Small intestine (tissue), 7 donors: ENCODE results near the gene BCAP31. TPM values are rescaled to one million over a fixed set of nuclear protein-coding genes. Genes with fewer than 3 reads are reported as not detected.
"Not testable (repeated sequence)": the region's sequence is repeated elsewhere in the genome, so short reads cannot be mapped to it uniquely, and the experiment has no call there.

ENCODE experiments used
- DNase-seq, 2 donors: peaks; one replicate each; pipeline versions ENCODE4 v3.0.0 to v3.0.0-alpha.2; 2013
- FAIRE-seq: peaks from 2 replicates; lab custom pipeline; 2012; peaks lifted over from hg19 to GRCh38; lab: Jason Lieb, UNC
- H3K27ac ChIP-seq, 3 donors: one replicate each; pipeline ENCODE4 v1.5.1; 2013; ENCODE audit warnings: low read length in 2 of 3, mild to moderate bottlenecking in 2 of 3, control low read depth in 1 of 3, inconsistent platforms in 1 of 3, low read depth in 1 of 3, moderate library complexity in 1 of 3
- H3K27me3 ChIP-seq, 3 donors: one replicate each; pipeline ENCODE4 v1.6.1; 2013; ENCODE audit warnings: low read length in 3 of 3, inconsistent platforms in 1 of 3; ENCODE audit not compliant: control insufficient read depth in 3 of 3, insufficient read depth in 3 of 3
- H3K36me3 ChIP-seq, 3 donors: one replicate each; pipeline ENCODE4 v1.6.1; 2013; ENCODE audit warnings: low read length in 3 of 3, inconsistent platforms in 1 of 3, low read depth in 1 of 3, mild to moderate bottlenecking in 1 of 3, moderate library complexity in 1 of 3; ENCODE audit not compliant: control insufficient read depth in 3 of 3, insufficient read depth in 2 of 3
- H3K4me1 ChIP-seq, 3 donors: one replicate each; pipeline ENCODE4 v1.6.1; 2013; ENCODE audit warnings: low read length in 2 of 3, inconsistent platforms in 1 of 3, low read depth in 1 of 3, mild to moderate bottlenecking in 1 of 3, moderate library complexity in 1 of 3; ENCODE audit not compliant: control insufficient read depth in 3 of 3, insufficient read depth in 2 of 3
- H3K4me3 ChIP-seq, 3 donors: one replicate each; pipeline ENCODE4 v1.5.1; 2013; ENCODE audit warnings: low read length in 3 of 3, control low read depth in 1 of 3, inconsistent platforms in 1 of 3, low read depth in 1 of 3, mild to moderate bottlenecking in 1 of 3, moderate library complexity in 1 of 3
- H3K9me3 ChIP-seq, 2 donors: one replicate each; pipeline ENCODE4 v1.6.1; 2013; ENCODE audit warnings: low read depth in 1 of 2, low read length in 1 of 2; ENCODE audit not compliant: control insufficient read depth in 2 of 2, insufficient read depth in 1 of 2
- WGBS, 3 donors: extraction: QIAGEN DNeasy Blood & Tissue Kit; methylation state at CpG; one replicate each; pipeline ENCODE4 v1.1.7; 2013; 5-methylcytosine and 5-hydroxymethylcytosine counted together
- polyA plus RNA-seq, 4 donors: library from polyadenylated mRNA; stranded (reverse) in 3 of 4; unstranded in 1 of 4; fragments of 200-250 nt in 3 of 4; fragments of 120-200 nt in 1 of 4; gene quantifications; one replicate each; pipeline versions ENCODE4 v1.2.1 to v1.2.3, GENCODE V29; 2013
- donor health status: healthy with polysubstance abuse.
- donor health status: control.
- donor health status: control.
- donor health status: Bipolar disorder and iron deficiency.
- donor health status: healthy.

Gene BCAP31
- polyA plus RNA-seq, 4 donors, result 68.4 to 243 (median 152) TPM

DNA sequence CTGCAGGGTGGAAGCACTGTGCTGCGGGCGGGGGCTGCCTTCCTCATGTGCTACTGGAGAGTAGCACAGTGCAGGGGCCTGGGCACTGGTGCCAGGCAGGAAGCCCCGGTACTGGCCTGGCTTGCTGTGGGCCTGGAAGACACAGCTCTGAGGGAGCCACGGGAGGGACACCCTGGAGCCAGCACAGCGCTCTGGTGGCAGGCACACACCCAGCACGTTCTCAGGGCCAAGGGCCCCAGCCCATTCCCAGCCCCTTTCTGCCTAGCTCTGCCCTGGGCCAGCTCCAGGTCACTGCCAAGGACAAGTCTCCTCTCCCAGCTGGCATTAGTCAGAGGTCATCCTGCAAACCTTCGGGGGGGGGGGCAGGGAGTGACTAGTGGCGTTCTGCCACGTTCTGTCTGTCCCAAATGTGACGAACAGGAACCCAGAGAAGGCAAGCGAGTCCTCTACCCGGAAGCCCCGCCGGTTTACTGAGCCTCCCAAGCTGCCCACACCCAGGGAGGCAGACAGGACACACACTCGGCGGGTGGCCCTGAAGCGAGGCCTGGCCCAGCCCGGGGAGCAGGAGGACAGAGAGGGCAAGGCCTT, 24.3 kb downstream of the BCAP31 start:
- DNase-seq, result peak in 1 of 2 donors; percentile 74
- Histone ChIP-seq H3K36me3 (peaks cover 0 to 91% (median 6%) of the 10 kb centered on the region in 3 donors), H3K27ac (peak overlapping the region; percentile 80 to 94 (median 93)), H3K4me1 (peaks cover 0 to 39% (median 0%) of the 10 kb centered on the region in 3 donors)
- FAIRE-seq, H3K4me3 ChIP-seq, H3K9me3 ChIP-seq, H3K27me3 ChIP-seq: not testable (repeated sequence)
- 31 to 67% (median 56%) methylated on average over 5 to 18 of the region's 18 CpGs for WGBS, 3 donors

DNA sequence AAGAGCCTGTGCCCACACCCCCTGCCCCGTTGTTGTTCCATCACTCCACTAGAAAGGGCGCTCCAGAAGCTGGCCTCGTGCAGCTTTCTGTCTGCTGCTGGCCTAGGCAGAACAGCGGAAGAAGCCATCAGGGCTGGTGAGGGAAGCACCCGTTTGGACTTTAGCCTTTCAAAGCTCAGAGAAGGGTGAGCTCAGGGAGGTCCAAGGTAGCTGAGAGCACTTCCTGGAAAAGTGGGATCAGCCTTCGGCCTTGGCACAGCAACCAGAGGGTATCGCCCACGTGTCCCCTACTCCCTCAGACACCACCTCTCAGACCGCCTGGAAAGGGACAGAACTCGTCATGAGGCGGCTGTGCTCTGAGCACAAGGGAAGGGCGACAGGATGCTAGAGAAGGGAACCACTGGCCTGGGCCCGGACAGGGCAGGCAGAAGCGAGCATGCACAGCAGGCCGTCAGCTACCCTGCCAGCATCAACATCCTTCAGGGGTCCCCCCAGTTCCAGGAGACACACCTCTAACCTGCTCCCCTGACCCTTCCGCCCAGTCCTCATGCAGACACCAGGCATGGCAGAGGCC, 24.9 kb downstream of the BCAP31 start:
- H3K4me3 ChIP-seq, H3K9me3 ChIP-seq, H3K27me3 ChIP-seq: not testable (repeated sequence)
- Histone ChIP-seq H3K27ac (peak overlapping the region; percentile 80 to 94 (median 93)), H3K4me1 (peaks cover 0 to 39% (median 0%) of the 10 kb centered on the region in 3 donors), H3K36me3 (peaks cover 0 to 90% (median 6%) of the 10 kb centered on the region in 3 donors)
- 29 to 63% (median 62%) methylated on average over 8 to 16 of the region's 16 CpGs for WGBS, 3 donors
- DNase-seq, result peak; percentile 85 to 94
- FAIRE-seq, result peak; percentile 55

DNA sequence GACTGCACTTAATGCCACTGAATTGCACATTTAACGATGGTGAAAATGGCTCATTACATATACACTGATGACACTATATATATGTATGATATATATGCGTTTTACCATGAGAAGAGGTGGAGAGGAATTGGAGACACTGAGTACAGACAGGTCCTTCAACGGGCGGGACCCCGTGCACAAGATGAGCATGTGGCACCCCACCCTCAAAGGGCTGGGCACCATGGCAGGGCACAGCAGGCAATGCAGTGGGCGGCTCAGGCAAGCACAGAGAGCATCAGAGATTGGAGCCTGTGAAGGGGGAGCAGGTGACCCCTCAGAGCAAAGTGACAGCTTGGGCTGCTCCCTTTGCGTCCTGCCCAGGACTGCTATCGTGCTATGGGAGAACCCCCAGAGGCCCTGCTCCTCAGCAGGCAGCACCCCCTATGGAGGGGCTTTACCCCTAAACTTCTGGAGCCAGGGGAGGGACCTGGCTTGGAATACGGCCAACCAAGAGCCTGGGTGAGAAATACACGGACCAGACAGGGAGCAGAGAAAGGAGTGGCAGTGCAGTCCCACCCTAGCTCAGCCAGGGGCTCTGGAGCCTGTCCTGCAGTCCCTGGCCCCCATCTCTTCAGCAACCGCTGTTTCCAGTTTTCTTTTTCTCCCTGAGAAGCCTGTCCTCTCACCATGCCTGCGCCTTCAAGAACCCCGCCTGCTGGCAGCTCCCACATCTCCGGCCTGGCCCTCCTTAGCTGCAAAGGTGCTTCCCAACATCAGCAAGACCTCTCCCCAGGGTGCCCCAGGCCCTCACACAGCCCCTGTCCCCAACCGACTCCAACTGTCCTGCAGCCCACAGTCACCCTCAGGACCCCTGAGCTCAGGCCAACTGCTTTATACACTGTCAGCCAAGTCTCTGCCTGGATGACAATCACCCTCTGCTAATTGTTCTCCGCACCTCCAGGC, 26.0 kb downstream of the BCAP31 start:
- Histone ChIP-seq H3K4me3 (no peak overlapping the region), H3K4me1 (peaks cover 0 to 35% (median 0%) of the 10 kb centered on the region in 3 donors), H3K27ac (peak overlapping the region; percentile 69 to 94 (median 77)), H3K27me3 (no peaks in the 10 kb centered on the region), H3K36me3 (peaks cover 0 to 90% (median 0%) of the 10 kb centered on the region in 3 donors), H3K9me3 (no peaks in the 10 kb centered on the region)
- FAIRE-seq, result no peak
- no peak for DNase-seq
- 81 to 89% (median 85%) methylated on average over 12 to 14 of the region's 16 CpGs for WGBS, 3 donors

DNA sequence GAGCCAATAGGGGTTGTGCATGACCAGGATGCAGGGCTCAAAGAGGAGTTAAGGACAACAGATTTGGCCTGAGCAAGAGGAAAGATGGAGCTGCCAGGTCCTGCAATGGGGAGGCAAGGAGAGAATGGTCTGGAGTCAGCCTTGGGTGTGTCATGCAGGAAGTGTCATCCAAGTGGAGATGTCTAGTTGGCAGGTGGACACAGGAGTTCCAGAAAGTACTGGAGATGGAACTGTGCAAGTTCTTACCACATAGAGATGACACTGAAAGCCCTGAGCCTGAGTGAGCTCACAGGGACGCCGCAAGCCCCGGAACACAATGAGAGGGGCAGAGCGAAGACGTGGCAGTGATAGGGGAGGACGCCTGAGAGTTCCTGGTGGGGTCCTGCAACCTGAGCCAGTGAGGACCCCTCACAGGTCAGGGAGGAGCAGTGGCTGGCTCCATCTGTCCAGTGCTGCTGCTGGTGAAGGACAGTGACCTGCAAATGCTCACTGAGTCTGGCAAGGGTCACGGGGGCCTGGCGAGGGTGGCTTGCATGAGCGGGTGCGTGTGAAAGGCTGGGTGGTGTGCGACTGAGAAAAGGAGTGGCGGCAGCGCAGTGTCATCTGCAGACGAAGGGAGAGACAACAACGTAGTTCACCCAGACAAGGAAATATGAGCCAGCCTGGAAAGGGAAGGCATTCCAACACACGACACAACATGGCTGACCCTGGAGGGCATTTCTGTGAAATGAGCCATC, 27.0 kb downstream of the BCAP31 start:
- not testable (repeated sequence) for DNase-seq, H3K9me3 ChIP-seq, H3K4me3 ChIP-seq, FAIRE-seq, H3K27ac ChIP-seq, H3K27me3 ChIP-seq
- H3K4me1 ChIP-seq, result peaks cover 0 to 29% (median 0%) of the 10 kb centered on the region in 3 donors
- H3K36me3 ChIP-seq, result peaks cover 0 to 90% (median 0%) of the 10 kb centered on the region in 3 donors
- 89 to 95% (median 94%) methylated on average over 16 of the region's 16 CpGs for WGBS, 3 donors

DNA sequence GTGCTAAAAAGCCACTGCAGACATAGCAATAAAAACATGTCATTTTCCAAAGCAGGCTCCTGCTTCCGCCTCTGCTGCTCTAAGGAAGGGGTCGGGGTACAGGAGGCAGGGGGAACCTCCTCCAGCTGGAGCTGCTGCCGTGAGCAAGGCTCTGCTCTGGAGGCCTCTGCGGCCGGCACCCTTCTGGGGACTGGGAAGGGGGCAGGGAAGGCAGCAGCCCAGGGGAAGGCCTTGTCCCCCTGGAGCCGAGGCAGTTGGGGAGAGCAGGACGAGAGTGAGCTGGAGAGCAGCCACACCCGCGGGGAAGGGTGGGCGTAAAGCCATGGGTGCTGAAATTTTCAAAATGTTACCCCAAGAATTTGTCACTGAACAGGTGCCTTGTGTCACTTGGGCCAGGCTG, 27.6 kb downstream of the BCAP31 start:
- not testable (repeated sequence) for FAIRE-seq
- 82 to 96% (median 86%) methylated on average over 9 to 10 of the region's 10 CpGs for WGBS, 3 donors

DNA sequence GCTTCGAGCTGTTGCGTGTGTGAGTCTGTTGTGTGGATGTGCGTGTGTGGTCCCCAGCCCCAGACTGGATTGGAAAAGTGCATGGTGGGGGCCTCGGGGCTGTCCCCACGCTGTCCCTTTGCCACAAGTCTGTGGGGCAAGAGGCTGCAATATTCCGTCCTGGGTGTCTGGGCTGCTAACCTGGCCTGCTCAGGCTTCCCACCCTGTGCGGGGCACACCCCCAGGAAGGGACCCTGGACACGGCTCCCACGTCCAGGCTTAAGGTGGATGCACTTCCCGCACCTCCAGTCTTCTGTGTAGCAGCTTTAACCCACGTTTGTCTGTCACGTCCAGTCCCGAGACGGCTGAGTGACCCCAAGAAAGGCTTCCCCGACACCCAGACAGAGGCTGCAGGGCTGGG, 28.1 kb downstream of the BCAP31 start:
- DNase-seq (no peak), FAIRE-seq (no peak)
- Histone ChIP-seq H3K9me3 (no peaks in the 10 kb centered on the region), H3K36me3 (peaks cover 0 to 88% (median 0%) of the 10 kb centered on the region in 3 donors), H3K4me1 (peaks cover 0 to 28% (median 0%) of the 10 kb centered on the region in 3 donors), H3K4me3 (no peak overlapping the region), H3K27me3 (no peaks in the 10 kb centered on the region), H3K27ac (no peak overlapping the region)
- WGBS, 3 donors, result 82 to 91% (median 89%) methylated on average over 12 to 15 of the region's 15 CpGs

More for the DNA sequence above, 27.6 kb downstream of the BCAP31 start:
- Histone ChIP-seq H3K36me3 (peaks cover 0 to 88% (median 0%) of the 10 kb centered on the region in 3 donors), H3K4me1 (peaks cover 0 to 31% (median 0%) of the 10 kb centered on the region in 3 donors)
- not testable (repeated sequence) for H3K9me3 ChIP-seq, DNase-seq, H3K27ac ChIP-seq, H3K4me3 ChIP-seq, H3K27me3 ChIP-seq

DNA sequence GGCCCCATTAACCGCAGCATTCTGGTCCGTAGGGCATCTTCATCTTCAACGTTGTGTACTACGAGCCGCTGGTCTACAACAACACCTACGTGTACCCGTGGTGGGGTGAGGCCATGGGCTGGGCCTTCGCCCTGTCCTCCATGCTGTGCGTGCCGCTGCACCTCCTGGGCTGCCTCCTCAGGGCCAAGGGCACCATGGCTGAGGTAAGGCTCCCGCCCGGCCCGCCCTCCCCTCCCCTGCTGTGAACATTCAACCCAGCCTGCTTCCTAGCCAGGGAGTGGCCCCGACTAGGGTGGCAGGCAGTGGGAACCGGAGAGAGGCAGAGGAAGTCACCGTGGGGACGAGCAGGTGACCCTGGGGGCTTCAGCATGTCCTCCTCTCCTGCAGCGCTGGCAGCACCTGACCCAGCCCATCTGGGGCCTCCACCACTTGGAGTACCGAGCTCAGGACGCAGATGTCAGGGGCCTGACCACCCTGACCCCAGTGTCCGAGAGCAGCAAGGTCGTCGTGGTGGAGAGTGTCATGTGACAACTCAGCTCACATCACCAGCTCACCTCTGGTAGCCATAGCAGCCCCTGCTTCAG, 29.4 kb downstream of the BCAP31 start:
- FAIRE-seq (no peak), DNase-seq (peak in 1 of 2 donors; percentile 66)
- Histone ChIP-seq H3K27me3 (no peaks in the 10 kb centered on the region), H3K27ac (peak overlapping the region in 1 of 3 donors; percentile 37), H3K9me3 (no peaks in the 10 kb centered on the region), H3K4me1 (peaks cover 0 to 15% (median 0%) of the 10 kb centered on the region in 3 donors), H3K4me3 (no peak overlapping the region), H3K36me3 (peaks cover 0 to 88% (median 0%) of the 10 kb centered on the region in 3 donors)
- 37 to 69% (median 68%) methylated on average over 9 to 23 of the region's 23 CpGs for WGBS, 3 donors
